HepG2 (cell line): Measurements from ENCODE around the gene TPRN. TPM values are rescaled to one million over a fixed set of nuclear protein-coding genes. Genes with fewer than 3 reads are reported as not detected.
A peak's percentile ranks its signal among the peaks of the same experiment; 100 is the strongest.

Experiments used
- FIP1L1 ChIP-seq: fragments of 200-400 bp; formaldehyde crosslinking; IDR thresholded peaks from 2 replicates; pipeline ENCODE4 v1.6.1; 2018; ENCODE audit warnings: low read depth, mild to moderate bottlenecking, low read length, moderate library complexity, borderline replicate concordance; ENCODE audit not compliant: insufficient read depth
- FOSL1 ChIP-seq: sonication (generic); formaldehyde crosslinking; IDR thresholded peaks from 2 replicates; pipeline ENCODE4 v1.9.0; 2021; ENCODE audit warnings: missing genetic modification reagents, borderline replicate concordance
- GRHL1 ChIP-seq: sonication (generic); formaldehyde crosslinking; conservative IDR thresholded peaks from 2 replicates; pipeline ENCODE4 v1.8.0; 2022; ENCODE audit warnings: missing genetic modification reagents
- HMGA1 ChIP-seq: sonication (generic); formaldehyde crosslinking; conservative IDR thresholded peaks from 2 replicates; pipeline ENCODE4 v1.4.0; 2020; ENCODE audit warnings: missing genetic modification reagents
- THAP9 ChIP-seq: sonication (generic); formaldehyde crosslinking; IDR thresholded peaks from 2 replicates; pipeline ENCODE4; 2020; ENCODE audit warnings: missing genetic modification reagents, mild to moderate bottlenecking, borderline replicate concordance
- TP53 ChIP-seq: sonication (generic); formaldehyde crosslinking; conservative IDR thresholded peaks from 2 replicates; pipeline ENCODE4 v1.4.0; 2020; ENCODE audit warnings: missing genetic modification reagents
- ZC3H4 ChIP-seq: sonication (generic); formaldehyde crosslinking; IDR thresholded peaks from 2 replicates; pipeline ENCODE4 v1.4.0; 2020; ENCODE audit warnings: missing genetic modification reagents, borderline replicate concordance
- ZHX2 ChIP-seq, 2 experiments: sonication (generic) in 1 of 2; formaldehyde crosslinking in 1 of 2; IDR thresholded peaks; 2 replicates each; pipeline versions ENCODE4 v1.6.1 to v1.9.0; 2014 to 2022; ENCODE audit warnings: antibody characterized with exemption in 1 of 2, borderline replicate concordance in 1 of 2, inconsistent platforms in 1 of 2, low read depth in 1 of 2, missing genetic modification reagents in 1 of 2
- ZNF256 ChIP-seq: sonication (generic); formaldehyde crosslinking; conservative IDR thresholded peaks from 2 replicates; pipeline ENCODE4 v1.4.0; 2020; ENCODE audit warnings: missing genetic modification reagents
- ZNF609 ChIP-seq: sonication (generic); formaldehyde crosslinking; IDR thresholded peaks from 2 replicates; pipeline ENCODE4 v1.4.0; 2020; ENCODE audit warnings: mild to moderate bottlenecking, missing genetic modification reagents, borderline replicate concordance
- polyA plus RNA-seq, 8 experiments: library from polyadenylated mRNA; depleted of rRNA in 3 of 8; stranded (reverse) in 7 of 8; unstranded in 1 of 8; fragments of >200 nt; fragmentation: Illumina TruSeq in 4 of 8; extraction: Trizol in 4 of 8; gene quantifications; 2 replicates each; pipeline versions ENCODE4 v1.2.1 to v1.2.3, GENCODE V29; 2011 to 2016; ENCODE audit warnings: low read depth in 4 of 8, missing spikeins in 1 of 8, mixed read lengths in 1 of 8; ENCODE audit not compliant: insufficient read depth in 1 of 8
- total RNA-seq, 5 experiments: library from RNA; depleted of rRNA; stranded (reverse); fragments of >200 nt; fragmentation: Illumina TruSeq; extraction: Trizol; gene quantifications; 2 replicates each; pipeline ENCODE4 v1.2.3, GENCODE V29; 2016; ENCODE audit warnings: low read depth in 1 of 5

The TPRN gene
- total and polyA plus RNA-seq, 2 of the 13 experiments (the other 11 are each of a cell fraction or from before 2014, with no cell fraction given) = 10.1 to 19.2 TPM

- TF ChIP-seq ZHX2 (IDR thresholded peaks at IDR 0.05; ENCODE audit: low read depth) (peak; percentile 96), ZHX2 (CRISPR knock-in tag; IDR thresholded peaks at IDR 0.05; ENCODE audit: borderline replicate concordance) (peak; percentile 63; the same call in 1 of the 2 replicates), FOSL1 (no peak), ZNF256 (CRISPR knock-in tag) (0 out of 2 replicates have a peak, but pooled peaks have one; percentile 23), TP53 (CRISPR knock-in tag) (no peak), ZNF609 (CRISPR knock-in tag) (no peak), GRHL1 (no peak; the same call in 1 of the 2 replicates), HMGA1 (CRISPR knock-in tag) (no peak), THAP9 (peak; percentile 81; the same call in 1 of the 2 replicates), FIP1L1 (no peak), ZC3H4 (no peak)
Measured at GRCh38 chr9:137205126-137206069, 4.9 kb upstream of the TPRN start, which contains the start of the genes NDOR1 and TMEM203 (continued).
